ENCODE results near the gene AVEN. TPM values are rescaled to one million over a fixed set of nuclear protein-coding genes. Genes with fewer than 3 reads are reported as not detected.

Gene AVEN
- total and polyA plus RNA-seq, 11 donors: 16.3 to 37.1 (median 21.0) TPM

GRCh38 chr15:33844186-33844585, 194.8 kb downstream of the AVEN start:
- Histone ChIP-seq H3K27me3 (no peaks in the 10 kb centered on the region), H3K27ac (no peak overlapping the region), H3K4me3 (no peak overlapping the region), H3K4me1 (no peaks in the 10 kb centered on the region), H3K9me3 (no peaks in the 10 kb centered on the region), H3K36me3 (no peaks in the 10 kb centered on the region)
- TF ChIP-seq CTCF (IDR thresholded peaks at IDR 0.05): no peak
- no peak for TF ChIP-seq POLR2A (IDR thresholded peaks at IDR 0.05)
- DNase-seq (no peak), ATAC-seq (no peak)
- WGBS, 4 donors: 80 to 88% (median 87%) methylated on average over 4 of the region's 4 CpGs
- intact Hi-C loops (cut with DNase I): no loop called here

GRCh38 chr15:33840615-33841014, 198.4 kb downstream of the AVEN start:
- DNase-seq (no peak), ATAC-seq (no peak)
- H3K9me3 ChIP-seq: no peaks in the 10 kb centered on the region
- intact Hi-C loops (cut with DNase I): no loop called here
- H3K27ac ChIP-seq: no peak overlapping the region
- H3K4me1 ChIP-seq: peaks cover 0 to 3% (median 0%) of the 10 kb centered on the region in 12 donors
- no peak overlapping the region for H3K4me3 ChIP-seq
- TF ChIP-seq CTCF (IDR thresholded peaks at IDR 0.05) (no peak), POLR2A (IDR thresholded peaks at IDR 0.05) (no peak)
- no peaks in the 10 kb centered on the region for H3K36me3 ChIP-seq
- H3K27me3 ChIP-seq: no peaks in the 10 kb centered on the region
- 91 to 95% (median 93%) methylated on average over 3 of the region's 3 CpGs for WGBS, 4 donors

- ATAC-seq (no peak), DNase-seq (no peak)
- no peaks in the 10 kb centered on the region for H3K36me3 ChIP-seq
- peaks cover 0 to 3% (median 0%) of the 10 kb centered on the region in 12 donors for H3K4me1 ChIP-seq
- WGBS, 4 donors: 92 to 99% (median 92%) methylated on average over 2 of the region's 2 CpGs
- no peak overlapping the region for H3K4me3 ChIP-seq
- no peaks in the 10 kb centered on the region for H3K27me3 ChIP-seq
- H3K9me3 ChIP-seq: no peaks in the 10 kb centered on the region
- no peak overlapping the region for H3K27ac ChIP-seq
- TF ChIP-seq CTCF (IDR thresholded peaks at IDR 0.05): no peak
- TF ChIP-seq POLR2A (IDR thresholded peaks at IDR 0.05): no peak
- intact Hi-C loops (cut with DNase I): no loop called here
Observed at GRCh38 chr15:33839540-33839939, 199.5 kb downstream of the AVEN start.

GRCh38 chr15:33837294-33837693, 201.7 kb downstream of the AVEN start:
- Histone ChIP-seq H3K9me3 (no peaks in the 10 kb centered on the region), H3K36me3 (no peaks in the 10 kb centered on the region), H3K27ac (no peak overlapping the region), H3K27me3 (no peaks in the 10 kb centered on the region), H3K4me1 (peaks cover 0 to 3% (median 0%) of the 10 kb centered on the region in 12 donors), H3K4me3 (no peak overlapping the region)
- no peak for TF ChIP-seq CTCF (IDR thresholded peaks at IDR 0.05)
- no peak for TF ChIP-seq POLR2A (IDR thresholded peaks at IDR 0.05)
- intact Hi-C loops (cut with DNase I): no loop called here
- ATAC-seq (no peak), DNase-seq (no peak)
- WGBS, 4 donors: 30 to 50% (median 40%) methylated on average over 1 of the region's 1 CpG

Measured in heart left ventricle (tissue), 16 donors.